ENCODE results near the gene RTN4R. TPM values are rescaled to one million over a fixed set of nuclear protein-coding genes. Genes with fewer than 3 reads are reported as not detected.

Gene RTN4R
- total RNA-seq, 1 donor from 2014 or later = 2.0 TPM

GRCh38 chr22:20219667-20220628 is 48.2 kb downstream of the RTN4R start:
- intact Hi-C loops (cut with micrococcal nuclease) = no loop called here

GRCh38 chr22:20218987-20219386 is 49.1 kb downstream of the RTN4R start:
- intact Hi-C loops (cut with micrococcal nuclease) = no loop called here

GRCh38 chr22:20218326-20218872 is 49.7 kb downstream of the RTN4R start:
- intact Hi-C loops (cut with micrococcal nuclease) = no loop called here

- intact Hi-C loops (cut with micrococcal nuclease) = no loop called here
Measured at GRCh38 chr22:20217563-20217962, 50.6 kb downstream of the RTN4R start.

GRCh38 chr22:20216863-20217499 is 51.1 kb downstream of the RTN4R start:
- intact Hi-C loops (cut with micrococcal nuclease) = no loop called here

- intact Hi-C loops (cut with micrococcal nuclease) = no loop called here
Measured at GRCh38 chr22:20215742-20216141, 52.4 kb downstream of the RTN4R start.

- intact Hi-C loops (cut with micrococcal nuclease) = no loop called here
Measured at GRCh38 chr22:20214853-20215252, 53.3 kb downstream of the RTN4R start.

GRCh38 chr22:20213833-20214708 is 54.0 kb downstream of the RTN4R start:
- intact Hi-C loops (cut with micrococcal nuclease) = loop anchor here (2.0 kb wide), 1 partner anchor 33 kb away; no protein-coding TSS in a partner anchor

- intact Hi-C loops (cut with micrococcal nuclease) = loop anchor here (2.0 kb wide), 1 partner anchor 32 kb away; no protein-coding TSS in a partner anchor
Measured at GRCh38 chr22:20212754-20213699, 55.1 kb downstream of the RTN4R start.

GRCh38 chr22:20211997-20212753 is 55.9 kb downstream of the RTN4R start:
- intact Hi-C loops (cut with micrococcal nuclease) = loop anchor here (2.0 kb wide), 1 partner anchor 31 kb away; no protein-coding TSS in a partner anchor

GRCh38 chr22:20211409-20211996 is 56.6 kb downstream of the RTN4R start:
- intact Hi-C loops (cut with micrococcal nuclease) = no loop called here

GRCh38 chr22:20210473-20211059 is 57.6 kb downstream of the RTN4R start:
- intact Hi-C loops (cut with micrococcal nuclease) = no loop called here

GRCh38 chr22:20209761-20210250 is 58.3 kb downstream of the RTN4R start:
- intact Hi-C loops (cut with micrococcal nuclease) = no loop called here

GRCh38 chr22:20208713-20209310 is 59.3 kb downstream of the RTN4R start:
- intact Hi-C loops (cut with micrococcal nuclease) = no loop called here

- intact Hi-C loops (cut with micrococcal nuclease) = no loop called here
Measured at GRCh38 chr22:20207277-20208025, 60.7 kb downstream of the RTN4R start.

- intact Hi-C loops (cut with micrococcal nuclease) = loop anchor here (1.0 kb wide), 4 partner anchors 37 to 301 kb away; partner anchors contain the start of genes MED15 and ZDHHC8
Measured at GRCh38 chr22:20206709-20207215, 61.4 kb downstream of the RTN4R start.

All from T-helper 1 cell treated with Interleukin-12 subunit alpha and Interleukin-12 subunit beta and Interleukin-4 antibody, amounts not matched to agents 30 ng/mL and 1 ng/mL, for 36 hours (primary cell).